CD4-positive, alpha-beta T cell treated with Interleukin-12 subunit alpha and Interleukin-12 subunit beta, for 1 hour (primary cell): ENCODE results near the gene RFC2.
A peak's percentile ranks its signal among the peaks of the same experiment; 100 is the strongest.
"Not testable (repeated sequence)": the region's sequence is repeated elsewhere in the genome, so short reads cannot be mapped to it uniquely, and the experiment has no call there.

ENCODE experiments used
- DNase-seq: peaks from one replicate; pipeline ENCODE4 v3.0.0-alpha.2; 2020

RFC2 gene

DNA sequence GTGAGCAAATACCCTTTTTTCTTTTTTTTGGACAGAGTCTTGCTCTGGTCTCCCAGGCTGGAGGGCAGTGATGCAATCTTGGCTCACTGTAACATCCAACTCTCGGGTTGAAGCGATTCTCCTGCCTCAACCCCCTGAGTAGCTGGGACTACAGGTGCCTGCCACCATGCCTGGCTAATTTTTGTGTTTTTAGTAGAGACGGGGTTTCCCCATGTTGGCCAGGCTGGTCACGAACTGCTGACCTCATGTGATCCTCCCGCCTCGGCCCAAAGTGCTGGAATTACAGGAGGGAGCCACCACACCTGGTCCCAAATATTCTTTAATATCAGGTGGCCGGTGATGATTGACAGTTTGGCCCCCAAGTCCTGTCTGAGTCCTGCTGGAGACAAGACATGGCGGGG is 37.8 kb downstream of the RFC2 start:
- DNase-seq: no peak

DNA sequence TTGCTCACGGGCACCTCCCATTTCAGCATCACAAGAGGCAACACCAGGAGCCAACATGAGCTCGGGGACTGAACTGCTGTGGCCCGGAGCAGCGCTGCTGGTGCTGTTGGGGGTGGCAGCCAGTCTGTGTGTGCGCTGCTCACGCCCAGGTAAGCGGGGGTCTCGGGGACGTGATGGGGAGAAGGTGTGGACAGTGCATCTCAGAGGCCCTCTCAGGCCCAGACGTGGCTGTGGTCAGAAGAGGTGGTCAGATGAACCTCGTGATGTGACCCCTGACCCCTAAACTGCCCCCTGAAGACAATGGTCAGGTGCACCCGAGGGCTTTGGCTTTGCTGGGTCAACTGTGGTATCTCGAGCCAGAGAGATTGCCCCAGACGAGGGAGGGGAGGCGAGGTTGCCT is 38.3 kb downstream of the RFC2 start:
- no peak for DNase-seq

DNA sequence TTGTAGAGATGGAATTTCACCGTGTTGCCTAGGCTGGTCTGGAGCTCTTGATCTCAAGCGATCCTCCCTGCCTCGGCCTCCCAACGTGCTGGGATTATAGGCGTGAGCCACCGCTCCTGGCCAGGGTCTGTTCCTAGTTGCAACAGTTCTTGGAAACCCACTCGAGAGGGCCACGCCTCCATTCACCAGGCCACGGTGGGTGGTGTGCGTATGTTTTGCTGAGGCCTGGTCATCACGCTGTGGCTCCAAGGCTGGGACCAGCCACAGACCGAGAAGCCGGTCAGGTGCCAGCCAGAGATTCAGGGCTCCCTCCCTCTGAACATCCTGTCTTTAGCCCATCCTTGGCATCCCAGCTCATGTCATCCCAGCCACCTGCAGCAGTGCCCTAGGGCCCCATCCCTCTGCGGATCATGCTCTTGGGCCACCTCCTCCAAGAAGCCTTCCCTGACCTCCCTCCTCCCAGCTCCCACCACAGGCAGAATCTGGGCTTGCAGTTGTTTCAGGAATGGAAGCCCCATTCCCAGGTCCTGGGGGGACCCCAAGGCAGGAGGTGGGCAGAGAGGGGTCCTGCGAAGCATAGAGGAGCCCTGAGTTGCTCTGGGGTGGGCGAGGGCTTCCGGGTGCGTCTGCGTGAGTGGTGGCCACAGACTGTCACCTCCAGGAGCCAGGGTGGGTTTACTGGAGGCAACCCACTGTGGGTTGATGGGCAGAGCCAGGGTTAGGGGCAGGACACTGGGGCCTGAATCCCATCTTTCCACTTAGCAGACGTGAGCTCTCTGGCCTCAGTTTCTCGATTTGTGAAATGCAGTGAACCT is 39.2 kb downstream of the RFC2 start:
- DNase-seq: no peak

GRCh38 chr7:74212661-74213060 is 41.5 kb downstream of the RFC2 start:
- DNase-seq: no peak

- not testable (repeated sequence) for DNase-seq
Measured at GRCh38 chr7:74208241-74208640, 46.0 kb downstream of the RFC2 start.

DNA sequence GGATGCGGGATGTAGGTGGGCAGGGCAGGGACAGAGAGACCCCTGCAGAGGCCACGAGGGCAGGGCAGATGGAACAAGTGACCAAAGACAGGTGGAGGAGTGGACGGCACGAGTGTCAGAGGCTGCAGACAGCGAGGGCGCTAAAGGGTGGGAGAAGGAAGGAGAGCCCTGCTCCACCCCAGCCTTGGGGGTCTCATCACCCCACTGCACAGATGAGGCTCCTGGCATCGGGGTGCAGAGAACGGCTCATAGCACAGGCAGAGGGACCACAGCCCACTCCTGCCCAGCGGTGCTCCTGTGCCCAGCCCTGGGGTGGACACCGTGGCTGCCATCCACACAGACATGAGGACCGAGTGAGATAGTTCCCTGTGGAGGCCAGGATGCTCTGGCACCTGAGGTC is 46.6 kb downstream of the RFC2 start:
- DNase-seq: no peak

DNA sequence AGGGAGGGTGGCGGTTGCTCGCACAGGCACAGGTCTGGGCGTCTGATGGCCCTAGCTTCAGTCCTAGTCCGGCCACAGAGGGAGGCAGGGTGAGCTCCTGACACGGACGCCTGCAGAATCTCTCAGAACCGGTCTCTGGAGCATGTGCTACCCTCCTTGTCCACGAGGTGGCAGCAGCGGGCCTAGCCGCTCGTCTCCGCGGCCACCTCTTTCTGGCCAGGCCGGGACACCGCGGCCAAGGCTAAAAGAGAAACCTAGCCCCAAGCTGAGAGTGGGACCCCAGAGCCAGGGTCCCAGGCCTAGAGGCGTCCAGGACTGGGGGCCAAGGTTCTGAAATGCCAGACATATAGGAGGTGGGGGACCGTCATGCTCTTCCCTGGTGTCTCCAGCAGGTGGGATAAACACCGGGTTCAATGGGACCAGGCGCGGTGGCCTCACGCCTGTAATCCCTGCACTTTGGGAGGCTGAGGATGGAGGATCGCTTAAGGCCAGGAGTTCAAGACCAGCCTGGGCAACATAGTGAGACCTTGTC is 47.5 kb downstream of the RFC2 start:
- peak; percentile 76 for DNase-seq

DNA sequence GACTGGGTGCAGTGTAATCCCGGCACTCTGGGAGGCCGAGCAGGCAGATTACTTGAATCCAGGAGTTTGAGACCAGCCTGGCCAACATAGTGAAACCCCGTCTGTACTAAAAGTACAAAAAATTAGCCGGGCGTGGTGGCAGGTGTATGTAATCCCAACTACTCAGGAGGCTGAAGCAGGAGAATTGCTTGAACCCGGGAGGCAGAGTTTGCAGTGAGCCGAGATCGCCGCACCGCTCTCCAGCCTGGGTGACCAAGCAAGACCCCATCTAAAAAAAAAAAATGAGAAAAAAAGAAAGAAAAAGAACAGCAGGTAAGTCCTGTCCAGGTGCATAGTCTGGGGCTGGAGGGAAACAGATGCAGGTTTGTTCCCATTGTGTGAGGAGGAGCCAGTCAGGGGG is 48.1 kb downstream of the RFC2 start:
- not testable (repeated sequence) for DNase-seq

- DNase-seq: no peak
Measured at GRCh38 chr7:74203956-74204618, 50.1 kb downstream of the RFC2 start.

DNA sequence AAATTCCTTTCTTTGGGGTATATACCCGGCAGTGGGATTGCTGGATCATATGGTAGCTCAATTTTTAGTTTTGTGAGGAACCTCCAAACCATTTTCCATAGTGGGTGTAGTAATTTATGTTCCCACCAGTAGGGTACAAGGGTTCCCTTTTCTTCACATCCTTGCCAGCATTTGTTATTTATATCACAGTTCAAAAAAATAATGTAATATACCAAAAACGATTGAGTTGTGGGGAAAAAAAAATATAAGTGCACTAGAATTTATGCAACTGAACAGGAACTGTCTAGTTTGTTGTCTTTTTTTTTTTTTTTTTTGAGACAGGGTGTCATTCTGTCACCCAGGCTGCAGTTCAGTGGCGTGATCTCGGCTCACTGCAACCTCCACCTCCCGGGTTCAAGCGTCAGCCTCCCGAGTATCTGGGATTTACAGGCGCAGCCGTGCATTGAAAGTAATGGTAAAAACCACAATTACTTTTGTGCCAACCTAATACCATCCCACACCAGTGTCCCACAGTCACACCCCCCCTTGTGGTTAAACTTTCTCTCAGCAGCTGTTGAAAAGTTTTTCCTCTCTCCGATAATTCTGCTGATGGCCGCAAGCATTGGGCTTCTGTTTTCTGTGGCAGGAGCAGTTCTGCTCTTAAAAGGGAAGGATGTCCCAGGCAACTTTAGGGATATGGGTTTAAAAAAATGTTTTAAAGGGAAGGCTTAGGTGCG is 51.2 kb downstream of the RFC2 start:
- DNase-seq: peak; percentile 36

DNA sequence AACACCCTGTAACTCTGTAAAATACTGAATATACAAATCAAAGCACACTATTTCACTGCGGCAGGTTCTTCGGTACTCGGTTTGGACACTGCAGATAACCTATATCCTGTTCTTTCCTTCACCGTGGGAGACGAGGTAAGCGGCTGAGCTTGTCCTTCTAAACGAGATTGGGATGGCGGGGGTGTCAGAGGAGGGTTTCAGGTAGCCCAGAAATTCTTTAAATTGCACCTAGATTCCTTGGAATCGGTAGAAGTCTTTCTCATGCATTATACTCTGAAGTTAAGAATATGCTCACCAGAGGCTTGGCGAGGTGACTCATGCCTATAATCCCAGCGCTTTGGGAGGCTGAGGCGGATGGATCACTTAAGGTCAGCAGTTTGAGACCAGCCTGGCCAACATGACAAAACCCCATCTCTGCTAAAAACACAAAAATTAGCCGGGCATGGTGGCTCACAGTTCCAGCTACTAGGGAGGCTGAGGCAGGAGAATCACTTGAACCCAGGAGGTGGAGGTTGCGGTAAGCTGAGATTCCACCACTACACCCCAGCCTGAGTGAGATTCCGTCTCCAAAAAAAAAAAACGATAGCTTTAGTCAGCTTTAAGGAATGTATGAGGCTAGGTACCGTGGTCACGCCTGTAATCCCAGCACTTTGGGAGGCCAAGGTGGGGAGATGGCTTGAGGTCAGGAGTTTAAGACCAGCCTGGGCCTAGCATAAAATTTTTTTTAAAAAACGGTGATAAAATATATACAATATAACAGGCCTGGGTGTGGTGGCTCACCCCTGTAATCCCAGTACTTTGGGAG is 54.4 kb downstream of the RFC2 start:
- DNase-seq: no peak

DNA sequence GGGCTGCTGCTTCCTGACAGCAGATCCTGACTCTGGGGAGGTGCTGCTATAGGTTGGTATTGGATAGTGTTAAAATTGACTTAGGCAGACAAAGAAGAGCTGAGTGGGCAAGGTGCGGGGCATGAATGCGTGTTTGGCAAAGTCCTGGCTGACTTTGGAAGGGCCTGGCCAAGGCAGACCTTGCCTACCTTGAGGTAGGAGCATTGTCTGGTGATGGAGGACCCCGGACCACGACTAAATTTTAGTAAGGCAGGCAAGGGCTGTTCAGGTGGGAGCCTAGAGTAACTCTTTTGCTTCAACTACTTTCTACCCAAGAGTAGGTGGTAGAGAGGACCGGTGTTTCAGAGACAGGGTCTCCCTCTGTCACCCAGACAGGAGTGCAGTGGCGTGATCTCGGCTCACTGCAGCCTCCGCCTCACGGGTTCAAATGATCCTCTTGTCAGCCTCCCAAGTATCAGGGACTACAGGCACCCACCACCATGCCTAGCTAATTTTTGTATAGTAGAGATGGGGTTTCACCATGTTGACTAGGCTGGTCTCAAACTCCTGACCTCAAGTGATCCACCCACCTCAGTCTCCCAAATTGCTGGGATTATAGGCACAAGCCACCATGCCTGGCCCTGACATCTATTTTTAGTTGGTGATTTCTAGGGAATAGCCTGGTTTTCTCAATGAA is 56.6 kb downstream of the RFC2 start:
- DNase-seq: no peak

GRCh38 chr7:74195968-74196654 is 58.1 kb downstream of the RFC2 start:
- not testable (repeated sequence) for DNase-seq

- not testable (repeated sequence) for DNase-seq
Measured at GRCh38 chr7:74195139-74195860, 58.9 kb downstream of the RFC2 start.

DNA sequence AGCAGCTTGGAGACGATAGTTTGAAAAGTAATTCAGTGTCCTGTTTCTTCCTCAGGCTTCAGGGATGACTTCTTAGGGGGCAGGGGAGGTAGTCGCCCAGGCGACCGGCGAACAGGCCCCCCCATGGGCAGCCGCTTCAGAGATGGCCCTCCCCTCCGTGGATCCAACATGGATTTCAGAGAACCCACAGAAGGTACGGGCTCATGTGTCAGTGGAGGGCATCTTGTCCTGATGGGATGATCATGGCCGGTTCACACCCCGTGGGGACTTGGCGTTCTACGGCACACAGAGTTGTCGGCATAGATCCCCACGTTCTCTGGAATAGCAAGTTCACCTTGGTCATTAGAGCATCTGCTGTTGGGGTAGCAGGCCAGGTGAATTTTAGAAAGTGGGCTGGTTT is 59.5 kb downstream of the RFC2 start:
- no peak for DNase-seq

DNA sequence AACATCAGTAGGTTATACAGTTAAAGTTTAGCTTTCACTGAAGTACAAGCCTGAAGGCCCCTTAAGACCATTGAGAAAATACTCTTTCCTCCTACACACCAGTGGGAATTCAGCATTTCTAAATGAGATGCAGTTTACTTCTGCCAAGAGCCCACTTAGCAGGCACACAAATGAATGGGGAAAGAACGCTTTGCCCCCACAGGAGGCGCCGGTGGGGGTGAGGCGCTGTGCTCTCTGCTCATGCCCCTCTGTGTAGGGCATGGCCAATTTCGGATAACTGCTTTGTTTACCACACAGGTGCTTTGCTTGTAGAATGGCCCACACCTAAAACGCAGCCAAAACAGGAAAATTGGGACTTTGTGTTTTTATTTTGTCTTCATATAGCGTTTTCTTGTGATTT is 60.3 kb downstream of the RFC2 start:
- DNase-seq: no peak

DNA sequence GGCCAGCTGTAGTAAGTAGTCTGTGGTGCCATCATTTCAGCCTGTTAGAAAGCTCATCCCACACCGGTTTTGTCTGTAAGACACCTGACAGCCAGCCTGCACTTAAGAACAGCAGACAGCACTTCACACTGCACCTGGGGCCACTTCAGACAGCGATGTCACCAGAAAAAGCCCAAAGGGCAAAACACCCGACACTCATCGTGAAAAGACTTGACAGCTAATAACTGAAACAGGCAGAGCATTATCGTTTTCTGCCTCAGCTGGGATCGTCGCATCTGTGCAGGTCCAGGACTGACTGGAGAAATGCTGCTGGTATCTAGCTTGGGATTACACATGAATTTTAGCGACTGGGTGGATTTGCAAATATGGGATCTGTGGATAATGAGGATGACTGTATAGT is 61.1 kb downstream of the RFC2 start:
- DNase-seq: no peak

DNA sequence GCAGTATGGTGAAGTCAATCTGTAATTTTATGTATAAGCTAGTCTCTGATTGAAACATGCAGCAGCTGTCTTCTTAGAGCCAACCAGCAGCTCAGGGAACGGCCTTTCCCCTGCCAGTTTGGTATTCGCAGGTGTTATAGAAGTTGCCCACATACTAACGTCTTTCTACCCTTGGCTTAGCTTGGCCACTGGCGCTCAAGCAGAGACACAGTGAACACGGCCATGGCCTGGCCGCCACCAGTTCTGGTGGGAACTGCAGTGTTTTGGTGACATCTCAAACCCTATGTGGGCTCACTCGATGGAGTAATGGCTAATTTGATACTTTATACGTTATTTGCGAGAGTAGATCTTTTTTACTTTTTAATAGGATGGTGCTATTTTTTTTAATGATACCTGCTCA is 63.0 kb downstream of the RFC2 start:
- no peak for DNase-seq

- DNase-seq: no peak
Measured at GRCh38 chr7:74190259-74190658, 63.9 kb downstream of the RFC2 start.

DNA sequence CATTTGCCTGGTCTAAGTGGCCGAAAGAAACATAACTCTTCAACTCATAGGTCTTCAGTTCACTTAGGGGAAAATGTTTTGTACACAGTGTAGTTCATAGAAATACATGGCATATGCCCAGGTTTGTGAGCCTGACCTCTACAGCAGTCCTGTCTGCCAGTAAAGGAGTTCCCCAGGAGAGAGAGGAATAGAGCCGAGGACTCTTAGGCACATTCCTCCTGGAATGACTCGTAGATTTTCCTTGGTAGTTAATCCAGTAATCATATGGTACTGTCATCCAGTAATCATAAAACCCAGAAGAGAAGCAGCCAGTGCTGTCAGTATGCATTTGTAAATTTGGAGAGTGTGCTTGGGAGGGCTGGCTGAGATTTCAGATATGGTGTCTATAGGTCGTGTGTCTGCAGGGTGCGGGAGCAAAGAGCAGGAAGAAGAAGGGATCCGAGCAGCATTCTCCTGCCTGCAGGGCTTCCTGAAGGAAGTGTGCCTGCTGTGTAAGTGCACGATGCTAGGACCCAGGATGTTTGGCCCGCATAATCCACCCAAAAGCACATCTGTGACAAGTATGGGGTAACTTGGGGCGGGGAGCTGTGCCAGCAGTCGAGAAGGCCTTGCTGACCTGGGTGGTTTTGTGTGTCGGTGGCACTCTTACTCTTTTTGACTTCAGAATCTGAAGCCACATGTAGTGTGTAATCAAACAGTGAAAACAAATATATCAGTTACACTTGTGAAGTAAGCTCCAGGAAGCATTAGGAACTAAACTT is 66.1 kb downstream of the RFC2 start:
- DNase-seq: no peak
